ENCODE results near the gene HELZ.
"Not testable (repeated sequence)": the region's sequence is repeated elsewhere in the genome, so short reads cannot be mapped to it uniquely, and the experiment has no call there.

Gene HELZ

GRCh38 chr17:67143318-67143717 is 101.7 kb downstream of the HELZ start:
- Histone ChIP-seq H3K4me1 (ENCODE audit: insufficient read depth, low read length, severe bottlenecking) (no peaks in the 10 kb centered on the region), H3K9me2 (ENCODE audit: low read depth, low read length) (no peaks in the 10 kb centered on the region), H3F3A (ENCODE audit: insufficient read depth, low read length) (no peaks in the 10 kb centered on the region), H3K9me3 (ENCODE audit: low read length) (no peaks in the 10 kb centered on the region), H2AFZ (ENCODE audit: low read length) (no peak overlapping the region), H3K27me3 (ENCODE audit: insufficient read depth, low read length) (no peaks in the 10 kb centered on the region), H3K27ac (ENCODE audit: low read depth, low read length, poor library complexity, severe bottlenecking) (no peak overlapping the region), H3K4me3 (ENCODE audit: low read depth, low read length, poor library complexity, severe bottlenecking) (no peak overlapping the region), H3K9ac (ENCODE audit: low read length) (no peak overlapping the region), H3K4me2 (ENCODE audit: low read length) (no peak overlapping the region), H3K79me2 (ENCODE audit: insufficient read depth, low read length) (no peaks in the 10 kb centered on the region), H3K36me3 (ENCODE audit: insufficient read depth, low read length) (peaks cover 81% of the 10 kb centered on the region), H4K20me1 (ENCODE audit: insufficient read depth, low read length) (no peaks in the 10 kb centered on the region)
- TF ChIP-seq EZH2 (IDR thresholded peaks at IDR 0.05; ENCODE audit: borderline replicate concordance, low read length), result no peak
- no peak for TF ChIP-seq CTCF (IDR thresholded peaks at IDR 0.05; ENCODE audit: low read length)

- H3K9ac ChIP-seq (ENCODE audit: low read length); H3K27me3 ChIP-seq (ENCODE audit: insufficient read depth, low read length); H3K4me3 ChIP-seq (ENCODE audit: low read depth, low read length, poor library complexity, severe bottlenecking); H3K79me2 ChIP-seq (ENCODE audit: insufficient read depth, low read length); H3K4me2 ChIP-seq (ENCODE audit: low read length); H3K27ac ChIP-seq (ENCODE audit: low read depth, low read length, poor library complexity, severe bottlenecking); H3K9me3 ChIP-seq (ENCODE audit: low read length); H3K4me1 ChIP-seq (ENCODE audit: insufficient read depth, low read length, severe bottlenecking); H3F3A ChIP-seq (ENCODE audit: insufficient read depth, low read length); H4K20me1 ChIP-seq (ENCODE audit: insufficient read depth, low read length); H2AFZ ChIP-seq (ENCODE audit: low read length); H3K9me2 ChIP-seq (ENCODE audit: low read depth, low read length): not testable (repeated sequence)
- peaks cover 82% of the 10 kb centered on the region for H3K36me3 ChIP-seq (ENCODE audit: insufficient read depth, low read length)
These were observed 103.0 kb downstream of the HELZ start for GRCh38 chr17:67142030-67142429.

DNA sequence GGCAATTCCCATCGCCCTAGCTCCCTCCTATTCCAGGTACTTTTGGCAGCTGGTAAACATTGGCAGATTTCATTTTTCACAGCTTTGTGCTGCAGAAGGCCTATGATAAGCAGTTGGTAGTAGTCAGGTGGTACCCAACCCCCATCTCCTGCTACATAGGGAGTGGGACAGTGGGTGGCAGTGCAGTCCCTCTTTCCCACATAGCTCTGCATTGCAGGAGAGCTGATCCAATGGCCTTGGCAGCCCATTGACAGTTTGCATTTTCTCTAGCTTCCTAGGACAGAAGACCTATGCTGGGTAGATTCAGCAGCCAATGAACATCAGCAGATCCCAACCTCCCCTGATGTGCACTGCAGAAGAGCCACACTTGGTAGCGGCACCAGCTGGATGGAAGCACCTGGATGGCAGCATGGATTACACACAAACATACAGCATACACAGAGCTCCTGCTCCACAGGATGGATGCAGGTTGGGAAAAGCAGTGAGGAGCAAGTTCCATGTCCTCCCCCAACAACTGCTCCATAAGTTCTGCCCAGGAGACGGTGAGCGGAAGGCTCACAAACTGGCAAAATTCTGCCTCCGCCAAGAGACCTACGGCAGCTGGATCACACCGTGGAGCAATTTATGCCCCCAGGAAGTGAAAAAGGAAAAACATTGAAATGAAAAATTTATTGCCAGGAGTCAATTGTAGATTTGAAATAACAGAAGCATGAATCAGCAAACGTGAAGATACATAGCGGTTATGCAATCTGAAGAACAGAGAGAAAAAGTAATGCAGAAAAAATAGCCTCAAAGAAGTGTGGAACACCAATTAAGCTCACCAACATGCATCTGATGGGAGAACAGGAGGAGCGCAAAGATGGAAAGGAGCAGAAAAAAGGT is 105.0 kb downstream of the HELZ start:
- TF ChIP-seq EZH2 (IDR thresholded peaks at IDR 0.05; ENCODE audit: borderline replicate concordance, low read length) (no peak), CTCF (IDR thresholded peaks at IDR 0.05; ENCODE audit: low read length) (no peak)
- H4K20me1 ChIP-seq (ENCODE audit: insufficient read depth, low read length), result no peaks in the 10 kb centered on the region
- no peak overlapping the region for H2AFZ ChIP-seq (ENCODE audit: low read length)
- H3K4me3 ChIP-seq (ENCODE audit: low read depth, low read length, poor library complexity, severe bottlenecking), result no peak overlapping the region
- no peak overlapping the region for H3K4me2 ChIP-seq (ENCODE audit: low read length)
- H3K27me3 ChIP-seq (ENCODE audit: insufficient read depth, low read length), result no peaks in the 10 kb centered on the region
- no peak overlapping the region for H3K9ac ChIP-seq (ENCODE audit: low read length)
- peaks cover 83% of the 10 kb centered on the region for H3K36me3 ChIP-seq (ENCODE audit: insufficient read depth, low read length)
- H3F3A ChIP-seq (ENCODE audit: insufficient read depth, low read length), result no peaks in the 10 kb centered on the region
- H3K27ac ChIP-seq (ENCODE audit: low read depth, low read length, poor library complexity, severe bottlenecking), result no peak overlapping the region
- H3K79me2 ChIP-seq (ENCODE audit: insufficient read depth, low read length), result no peaks in the 10 kb centered on the region
- no peaks in the 10 kb centered on the region for H3K9me3 ChIP-seq (ENCODE audit: low read length)
- no peaks in the 10 kb centered on the region for H3K9me2 ChIP-seq (ENCODE audit: low read depth, low read length)
- no peaks in the 10 kb centered on the region for H3K4me1 ChIP-seq (ENCODE audit: insufficient read depth, low read length, severe bottlenecking)

DNA sequence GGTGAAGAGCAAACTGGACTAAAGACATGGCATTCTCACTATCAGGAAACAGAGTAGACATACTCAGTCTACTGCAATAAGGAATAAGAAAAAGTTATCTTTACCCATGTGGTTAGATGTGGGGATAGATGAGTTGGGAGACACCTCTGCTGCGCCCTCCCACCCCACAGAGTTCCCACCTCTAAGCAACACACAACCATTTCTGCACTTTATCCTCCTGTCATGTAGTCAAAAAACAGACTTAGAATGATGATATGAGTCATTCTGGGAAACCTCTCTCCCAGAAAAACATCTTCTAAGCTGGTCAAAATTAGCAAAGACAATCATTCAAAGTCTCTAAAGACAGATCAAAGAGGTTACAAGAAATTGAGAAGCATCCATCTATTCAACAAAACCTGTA is 105.7 kb downstream of the HELZ start:
- Histone ChIP-seq H3K9me3 (ENCODE audit: low read length) (no peaks in the 10 kb centered on the region), H2AFZ (ENCODE audit: low read length) (no peak overlapping the region), H3K4me2 (ENCODE audit: low read length) (no peak overlapping the region), H3K36me3 (ENCODE audit: insufficient read depth, low read length) (peaks cover 82% of the 10 kb centered on the region), H3K4me1 (ENCODE audit: insufficient read depth, low read length, severe bottlenecking) (no peaks in the 10 kb centered on the region), H3K79me2 (ENCODE audit: insufficient read depth, low read length) (no peaks in the 10 kb centered on the region), H3K9me2 (ENCODE audit: low read depth, low read length) (no peaks in the 10 kb centered on the region), H3K4me3 (ENCODE audit: low read depth, low read length, poor library complexity, severe bottlenecking) (no peak overlapping the region), H3K27me3 (ENCODE audit: insufficient read depth, low read length) (no peaks in the 10 kb centered on the region), H3K9ac (ENCODE audit: low read length) (no peak overlapping the region), H3K27ac (ENCODE audit: low read depth, low read length, poor library complexity, severe bottlenecking) (no peak overlapping the region), H4K20me1 (ENCODE audit: insufficient read depth, low read length) (no peaks in the 10 kb centered on the region), H3F3A (ENCODE audit: insufficient read depth, low read length) (no peaks in the 10 kb centered on the region)
- TF ChIP-seq EZH2 (IDR thresholded peaks at IDR 0.05; ENCODE audit: borderline replicate concordance, low read length) (no peak), CTCF (IDR thresholded peaks at IDR 0.05; ENCODE audit: low read length) (no peak)

All from OCI-LY1 (cell line).